GM12874 (cell line): ENCODE measurements around the gene SAXO1.

Experiments used
- CTCF ChIP-seq: IDR thresholded peaks from 2 replicates; pipeline ENCODE4 v1.5.1; 2011; ENCODE audit warnings: low read depth, mild to moderate bottlenecking, control low read depth, low read length, moderate library complexity; ENCODE audit not compliant: insufficient read depth

SAXO1 gene

GRCh38 chr9:18936094-18936871 is 96.7 kb downstream of the SAXO1 start:
- TF ChIP-seq CTCF, result no peak

GRCh38 chr9:18935541-18935940 is 97.5 kb downstream of the SAXO1 start:
- TF ChIP-seq CTCF, result no peak

- TF ChIP-seq CTCF, result no peak
These were observed 104.3 kb downstream of the SAXO1 start for GRCh38 chr9:18928711-18929110.

GRCh38 chr9:18926513-18926912 is 106.5 kb downstream of the SAXO1 start:
- TF ChIP-seq CTCF, result no peak

- no peak for TF ChIP-seq CTCF
These were observed 107.1 kb downstream of the SAXO1 start for GRCh38 chr9:18925880-18926279.

GRCh38 chr9:18923671-18924430 is 109.2 kb downstream of the SAXO1 start:
- no peak for TF ChIP-seq CTCF

GRCh38 chr9:18923167-18923566 is 109.8 kb downstream of the SAXO1 start:
- TF ChIP-seq CTCF, result no peak
